ENCODE results near the gene KCTD17.

KCTD17 gene

DNA sequence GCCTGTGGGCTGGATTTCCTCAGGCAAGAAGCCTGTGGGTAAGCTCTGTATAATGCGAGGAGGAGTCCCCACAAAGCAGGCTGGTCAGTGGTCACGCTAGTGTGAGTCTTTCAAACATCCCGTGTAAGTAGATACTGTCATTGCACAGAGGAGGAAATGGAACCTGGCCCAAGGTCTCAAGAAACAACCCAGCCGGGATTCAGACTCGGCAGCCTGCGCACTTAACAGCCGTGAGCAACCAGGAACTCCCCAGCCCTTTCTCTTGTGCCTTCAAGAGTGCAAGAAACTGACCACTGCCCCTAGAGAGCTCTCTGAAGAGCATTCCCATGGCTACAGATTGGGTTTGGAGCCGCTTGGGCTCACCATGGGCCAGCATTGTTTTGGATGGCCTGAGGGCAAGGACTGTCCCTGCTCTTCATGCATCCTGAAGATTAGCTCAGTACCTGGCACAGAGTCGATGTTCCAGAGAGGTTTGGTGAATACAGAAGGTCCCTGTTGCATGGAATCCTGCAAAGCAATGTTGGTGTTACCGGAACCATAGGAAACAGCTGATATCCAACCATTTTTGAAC is 26.0 kb upstream of the KCTD17 start:
- FAIRE-seq: no peak
- no peak for TF ChIP-seq POLR2A (IDR thresholded peaks at IDR 0.05; ENCODE audit: low read depth, low read length)
- DNase-seq (ENCODE audit: insufficient read length, low spot score): no peak

DNA sequence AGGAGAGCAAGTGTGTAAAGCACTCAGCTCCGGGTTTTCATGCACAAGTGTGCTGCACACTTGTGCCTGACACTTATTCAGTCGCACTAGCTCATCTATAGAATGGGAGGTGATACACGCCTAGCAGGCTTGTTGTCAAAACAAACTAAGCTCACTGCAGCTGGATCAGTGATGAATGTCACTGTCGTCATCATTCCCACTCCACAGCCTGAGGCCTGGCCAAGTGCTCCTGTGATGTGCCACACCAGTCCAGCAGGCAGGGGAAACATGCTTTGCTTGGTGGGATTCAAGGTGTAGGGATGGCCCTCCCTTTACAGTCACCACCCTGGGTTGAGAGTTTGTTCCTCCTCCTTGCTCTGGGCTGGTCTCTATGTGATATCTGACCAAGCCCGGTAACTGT is 25.2 kb upstream of the KCTD17 start:
- TF ChIP-seq POLR2A (IDR thresholded peaks at IDR 0.05; ENCODE audit: low read depth, low read length): no peak
- DNase-seq (ENCODE audit: insufficient read length, low spot score) (no peak), FAIRE-seq (no peak)

DNA sequence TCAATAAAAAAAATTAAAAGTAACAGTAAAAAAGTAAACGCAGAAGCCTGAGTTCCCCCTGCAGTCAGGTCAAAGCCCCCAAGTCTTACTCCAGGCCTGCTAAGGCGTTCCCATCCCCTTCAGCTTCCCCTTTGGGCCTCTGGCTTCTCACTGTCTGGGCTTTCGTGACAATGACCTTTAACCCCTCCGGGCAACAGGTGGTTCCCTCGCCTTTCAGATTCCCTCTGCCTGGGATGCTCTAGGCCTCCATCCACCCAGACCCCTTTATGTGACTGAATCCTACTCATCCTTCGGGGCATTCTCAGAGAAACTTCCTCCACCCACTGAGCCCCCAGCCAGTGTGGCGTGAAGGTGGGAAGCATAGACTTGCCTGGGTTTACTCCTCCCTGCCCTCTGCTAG is 24.0 kb upstream of the KCTD17 start:
- DNase-seq (ENCODE audit: insufficient read length, low spot score) (no peak), FAIRE-seq (no peak)
- TF ChIP-seq POLR2A (IDR thresholded peaks at IDR 0.05; ENCODE audit: low read depth, low read length): no peak

DNA sequence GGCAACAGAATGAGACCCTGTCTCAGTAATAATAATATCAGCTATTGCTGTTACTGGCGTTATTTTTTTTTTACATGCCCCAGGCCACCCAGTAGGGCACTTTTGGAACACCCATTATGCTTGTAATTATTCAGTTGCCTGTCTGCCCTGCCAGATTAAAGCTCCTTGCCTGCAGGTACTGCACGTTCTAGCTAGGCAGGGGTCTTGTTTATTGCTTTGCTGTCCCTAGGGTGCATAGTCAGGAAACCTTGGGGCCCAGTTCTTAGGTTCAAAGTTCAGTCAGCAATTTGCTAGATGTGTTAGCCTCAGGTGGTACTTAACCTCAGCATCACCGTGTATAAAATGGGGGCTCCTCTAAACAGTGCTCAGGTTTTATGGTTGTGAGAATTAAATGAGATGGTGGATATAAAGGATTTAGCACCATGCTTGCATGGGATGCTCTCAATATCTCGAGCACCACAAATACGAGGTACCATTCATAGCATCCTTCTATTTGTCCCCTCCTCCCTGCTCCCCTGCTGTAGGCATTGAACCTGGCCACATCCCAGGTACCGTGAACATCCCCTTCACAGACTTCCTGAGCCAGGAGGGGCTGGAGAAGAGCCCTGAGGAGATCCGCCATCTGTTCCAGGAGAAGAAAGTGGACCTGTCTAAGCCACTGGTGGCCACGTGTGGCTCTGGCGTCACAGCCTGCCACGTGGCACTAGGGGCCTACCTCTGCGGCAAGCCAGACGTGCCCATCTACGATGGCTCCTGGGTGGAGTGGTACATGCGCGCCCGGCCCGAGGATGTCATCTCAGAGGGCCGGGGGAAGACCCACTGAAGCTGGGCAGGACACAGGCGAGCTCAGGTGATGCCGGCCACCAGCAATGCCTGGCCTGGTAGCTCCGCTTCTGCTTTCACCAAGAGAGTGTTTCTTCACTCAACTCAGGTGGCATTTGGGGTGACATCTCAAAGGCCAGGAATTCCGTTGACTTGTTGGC is 22.6 kb upstream of the KCTD17 start:
- no peak for TF ChIP-seq POLR2A (IDR thresholded peaks at IDR 0.05; ENCODE audit: low read depth, low read length)

DNA sequence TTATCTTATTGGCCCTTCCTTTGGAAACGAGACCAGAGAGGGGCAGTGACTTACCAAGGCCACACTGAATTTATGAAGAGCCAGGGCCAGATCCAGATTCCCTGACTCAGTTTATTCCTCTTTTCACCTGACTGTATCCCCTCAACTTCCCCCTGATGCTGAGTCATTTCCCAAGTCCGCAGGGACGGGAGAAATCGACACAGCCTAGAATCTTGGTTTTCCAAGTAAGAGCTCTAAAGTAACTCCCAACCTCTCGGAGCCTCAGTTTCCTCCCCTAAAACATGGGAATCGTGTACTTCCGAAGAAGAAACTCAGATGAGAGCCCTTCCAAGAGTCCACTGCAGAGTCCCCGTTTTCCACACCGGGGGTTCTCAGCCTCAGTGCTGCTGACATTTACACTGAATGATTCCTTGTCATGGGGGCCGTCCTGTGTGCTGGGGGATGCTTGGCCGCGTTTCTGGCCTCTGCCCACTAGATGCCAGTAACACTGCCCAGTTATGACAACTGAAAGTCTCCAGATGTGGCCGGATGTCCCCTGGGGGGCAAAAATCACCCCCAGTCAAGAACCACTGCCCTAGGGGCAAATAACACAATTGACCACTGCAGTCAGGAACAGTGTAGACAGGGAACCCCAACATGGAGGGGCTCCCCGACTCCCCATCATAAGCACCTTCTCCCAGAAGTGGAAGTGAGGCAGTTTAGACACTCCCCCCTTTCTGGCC is 20.8 kb upstream of the KCTD17 start:
- FAIRE-seq (no peak), DNase-seq (ENCODE audit: insufficient read length, low spot score) (no peak)
- no peak for TF ChIP-seq POLR2A (IDR thresholded peaks at IDR 0.05; ENCODE audit: low read depth, low read length)

More for the DNA sequence above, 22.6 kb upstream of the KCTD17 start:
- no peak for DNase-seq (ENCODE audit: insufficient read length, low spot score)
- no peak for FAIRE-seq

DNA sequence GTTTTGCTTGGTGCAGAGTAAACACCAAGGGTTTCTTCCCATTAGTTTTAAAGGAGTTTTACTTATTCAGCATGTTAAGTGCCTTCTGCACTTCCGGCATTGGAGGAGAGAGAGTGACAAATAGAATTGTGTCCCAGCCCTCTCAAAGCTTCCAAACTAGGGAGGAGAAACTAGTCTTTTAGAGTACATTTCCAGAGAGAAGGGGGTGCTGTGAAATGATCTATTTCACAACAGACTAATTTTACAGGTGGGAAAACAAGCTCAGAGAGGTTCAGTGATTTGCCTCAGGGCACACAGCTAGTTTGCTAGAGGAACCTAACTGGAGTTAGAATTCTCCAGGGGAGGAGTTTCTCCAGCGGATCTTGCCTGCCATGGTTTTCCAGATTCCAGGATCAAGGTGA is 19.4 kb upstream of the KCTD17 start:
- no peak for DNase-seq (ENCODE audit: insufficient read length, low spot score)
- TF ChIP-seq POLR2A (IDR thresholded peaks at IDR 0.05; ENCODE audit: low read depth, low read length): no peak
- no peak for FAIRE-seq

DNA sequence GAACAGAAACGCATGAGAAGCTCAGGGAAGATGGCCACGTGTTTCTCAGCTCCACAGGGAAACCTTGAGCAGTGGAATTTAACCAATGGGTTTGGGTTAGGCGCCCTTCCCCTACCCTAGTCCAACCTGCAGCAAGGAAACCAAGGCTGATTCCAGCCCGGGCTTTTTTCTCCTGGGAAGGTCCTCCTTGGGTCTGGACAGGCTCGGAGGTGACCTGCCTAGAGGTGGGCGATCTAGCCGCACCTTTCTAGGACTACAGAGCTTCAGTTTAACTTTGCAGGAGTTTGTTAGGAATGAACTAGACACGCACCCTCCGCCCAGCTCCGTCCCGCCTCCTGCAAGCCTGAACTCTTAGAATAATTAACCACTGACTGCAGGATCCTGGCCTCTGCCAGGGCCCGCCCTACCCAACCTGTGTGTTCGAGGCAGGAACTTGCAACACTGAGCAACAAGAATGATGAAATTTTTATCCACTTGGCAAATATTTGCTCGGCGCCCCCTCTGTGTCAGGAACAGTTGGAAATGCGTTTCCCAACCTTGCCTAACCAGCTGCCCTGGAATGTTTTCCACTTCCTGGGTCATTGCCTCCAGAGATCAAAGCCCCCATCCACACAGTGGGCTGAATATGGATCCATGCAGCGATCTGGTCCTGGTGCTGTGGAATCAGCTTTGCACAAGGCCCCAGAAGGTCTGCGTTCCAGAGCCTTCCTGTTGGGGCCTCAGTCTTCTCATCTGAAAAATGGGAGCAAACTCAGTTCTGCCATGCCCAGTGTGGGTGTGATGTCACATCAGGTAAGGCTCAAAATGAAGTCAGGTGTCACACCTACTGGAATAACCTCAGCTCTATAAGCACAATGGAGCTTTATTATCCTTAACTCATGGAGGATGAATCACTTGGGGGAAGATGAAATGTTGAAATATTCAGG is 18.7 kb upstream of the KCTD17 start:
- FAIRE-seq: no peak
- DNase-seq (ENCODE audit: insufficient read length, low spot score): no peak
- TF ChIP-seq POLR2A (IDR thresholded peaks at IDR 0.05; ENCODE audit: low read depth, low read length): no peak

DNA sequence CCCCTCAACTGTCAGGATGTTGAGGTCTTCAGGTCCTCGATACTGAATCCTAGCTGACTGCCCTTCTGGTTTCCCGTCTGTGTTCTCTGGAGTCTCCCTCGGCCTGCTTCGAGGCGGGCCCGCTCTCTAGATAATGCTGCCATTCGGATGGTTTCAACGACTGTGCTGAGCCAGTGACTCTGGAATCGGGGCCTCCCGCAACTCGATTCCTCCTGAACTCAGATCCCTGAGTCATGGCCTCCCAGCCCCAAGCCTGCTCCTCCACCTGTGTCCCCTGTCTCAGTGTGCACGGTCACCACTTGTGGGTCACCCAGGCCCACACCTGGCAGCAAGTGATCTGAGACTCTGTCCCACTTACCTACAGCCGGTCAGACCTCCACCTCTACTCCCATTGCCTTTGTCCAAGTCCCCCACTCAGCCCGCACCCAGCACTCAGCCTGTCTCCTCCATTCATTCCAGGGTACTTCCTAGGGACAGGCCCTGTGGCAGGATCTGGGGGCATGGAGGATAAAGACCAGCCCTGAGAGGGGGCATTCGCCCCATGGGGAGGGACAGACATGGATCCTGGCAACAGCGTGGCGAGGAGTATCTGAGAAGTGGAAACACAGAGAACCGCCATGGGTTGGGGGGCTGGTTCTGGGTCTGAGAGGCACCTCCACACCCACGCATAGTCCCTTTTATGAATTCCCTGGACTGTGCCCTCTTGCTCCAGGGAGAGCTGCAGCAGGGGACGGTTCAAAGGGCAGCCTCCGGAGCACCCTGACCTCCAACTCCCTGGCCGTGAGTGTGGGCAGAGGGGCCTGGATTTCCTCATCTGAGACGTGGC is 17.7 kb upstream of the KCTD17 start:
- DNase-seq (ENCODE audit: insufficient read length, low spot score) (no peak), FAIRE-seq (no peak)
- TF ChIP-seq POLR2A (IDR thresholded peaks at IDR 0.05; ENCODE audit: low read depth, low read length): no peak

DNA sequence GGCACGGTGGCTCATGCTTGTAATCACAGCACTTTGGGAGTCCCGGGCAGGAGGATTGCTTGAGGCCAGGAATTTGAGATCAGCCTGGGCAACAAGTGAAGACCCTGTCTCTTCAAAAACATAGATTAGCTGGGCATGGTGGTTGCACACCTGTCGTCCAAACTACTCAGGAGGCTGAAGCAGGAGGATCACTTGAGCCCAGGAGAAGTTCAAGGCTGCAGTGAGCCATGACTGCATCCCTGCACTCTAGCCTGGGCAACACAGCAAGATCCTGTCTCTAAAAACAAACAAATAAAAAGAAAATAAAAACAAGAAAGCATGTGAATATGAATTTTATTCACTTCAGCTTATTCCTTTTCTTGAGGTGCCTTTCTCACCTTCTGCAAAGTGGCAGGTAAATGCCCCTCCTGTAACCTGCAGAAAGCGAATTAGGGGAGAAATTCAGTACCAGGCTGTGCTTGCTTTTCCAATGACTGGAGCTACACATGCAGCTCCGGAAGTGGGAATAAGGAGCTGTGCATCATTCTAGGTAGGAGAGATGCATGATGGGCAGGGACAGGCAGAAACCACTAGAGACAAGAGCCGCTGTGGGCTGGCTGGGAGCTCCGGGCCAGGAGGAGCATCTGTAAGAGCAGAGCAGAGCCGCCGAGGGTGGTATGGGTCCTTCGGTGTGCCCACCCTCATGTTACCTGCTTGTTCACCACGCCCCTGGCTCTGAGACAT is 14.7 kb upstream of the KCTD17 start:
- DNase-seq (ENCODE audit: insufficient read length, low spot score) (no peak), FAIRE-seq (no peak)
- TF ChIP-seq POLR2A (IDR thresholded peaks at IDR 0.05; ENCODE audit: low read depth, low read length): no peak

DNA sequence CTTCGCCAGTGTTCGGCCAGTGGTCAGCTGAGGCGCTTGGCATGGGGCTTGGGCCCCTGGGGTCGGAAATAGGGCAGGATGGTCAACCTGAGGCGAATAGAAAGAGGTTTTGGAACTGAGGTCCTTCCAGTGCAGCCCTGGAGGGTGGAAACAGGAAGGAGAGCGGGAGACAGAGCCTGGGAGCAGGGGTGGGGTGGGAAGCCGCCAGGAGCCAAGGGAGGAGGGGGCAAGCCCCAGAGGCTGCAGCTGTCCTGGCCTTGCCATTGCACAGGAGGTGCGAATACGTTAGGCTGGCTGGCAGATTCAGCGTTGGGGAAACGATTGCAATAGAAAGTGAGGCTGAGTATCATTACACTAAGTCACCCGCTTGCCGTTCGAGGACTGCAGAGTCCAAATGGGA is 13.9 kb upstream of the KCTD17 start:
- no peak for TF ChIP-seq POLR2A (IDR thresholded peaks at IDR 0.05; ENCODE audit: low read depth, low read length)
- DNase-seq (ENCODE audit: insufficient read length, low spot score) (no peak), FAIRE-seq (no peak)

DNA sequence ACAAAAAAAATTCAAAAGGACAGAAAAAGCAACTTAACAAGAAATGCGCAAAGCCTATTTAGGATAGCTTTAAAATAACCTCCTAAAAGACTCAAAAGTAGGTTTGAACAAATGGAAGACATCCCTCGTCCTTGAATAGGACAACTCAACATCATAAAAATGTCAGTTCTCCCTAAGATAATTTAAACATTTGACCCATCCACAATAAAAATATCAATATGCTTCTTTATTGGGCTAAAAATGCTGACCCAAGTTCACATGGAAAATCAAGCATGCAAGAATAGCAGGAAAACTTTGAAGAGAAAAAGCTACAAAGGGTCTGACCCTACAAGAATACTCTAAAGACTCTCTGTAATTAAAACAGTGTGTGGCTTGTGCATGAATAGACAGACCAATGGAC is 12.1 kb upstream of the KCTD17 start:
- FAIRE-seq: no peak
- no peak for TF ChIP-seq POLR2A (IDR thresholded peaks at IDR 0.05; ENCODE audit: low read depth, low read length)
- no peak for DNase-seq (ENCODE audit: insufficient read length, low spot score)

DNA sequence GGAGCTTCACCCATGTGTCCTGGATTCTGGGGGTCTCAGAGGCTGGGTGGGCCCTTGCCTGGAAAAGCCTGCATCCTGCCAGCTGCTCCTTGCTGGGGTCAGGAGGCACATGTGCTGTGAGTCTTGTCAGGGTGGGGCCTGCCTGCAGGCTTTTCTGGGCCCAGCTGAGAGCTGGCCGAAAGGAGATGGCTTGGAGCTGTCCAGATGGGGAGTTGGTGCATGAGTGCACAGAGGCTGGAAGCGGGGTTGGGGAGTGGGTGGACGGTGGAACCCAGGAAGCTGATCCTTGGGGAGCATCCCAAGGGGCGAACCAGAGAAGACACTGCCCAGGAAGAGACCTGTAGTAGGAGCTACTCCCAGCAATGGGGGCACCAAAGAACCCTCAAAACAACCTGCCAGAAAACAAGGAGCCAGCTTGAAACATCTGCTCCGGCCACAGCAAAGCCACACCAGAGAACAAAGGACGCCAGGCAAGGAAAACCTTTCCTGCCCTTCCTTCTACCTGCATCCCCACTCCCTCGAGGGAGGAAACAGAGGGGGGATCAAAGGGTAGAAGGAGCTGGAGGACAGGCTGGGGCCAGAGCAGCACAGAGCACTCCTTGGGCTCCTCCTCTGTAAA is 8.2 kb upstream of the KCTD17 start:
- FAIRE-seq (no peak), DNase-seq (ENCODE audit: insufficient read length, low spot score) (no peak)
- TF ChIP-seq POLR2A (IDR thresholded peaks at IDR 0.05; ENCODE audit: low read depth, low read length): no peak
